IMR-90 (cell line): ENCODE measurements around the gene PIN1. TPM values are rescaled to one million over a fixed set of nuclear protein-coding genes. Genes with fewer than 3 reads are reported as not detected.

Experiments used
- ATAC-seq: fragments of 200-7000 bp; cut with Tn5 transposase; 2 replicates; pipeline ENCODE4 v1.9.1; 2020; ENCODE audit warnings: low read depth, mild to moderate bottlenecking, moderate library complexity
- BruUV-seq: library from RNA; stranded (reverse); fragments of 400-500 nt; replicated peaks from 2 replicates; lab custom pipeline; 2021; lab: Mats Ljungman, UMichigan
- CTCF ChIA-PET: fragments of 300-600 bp; formaldehyde crosslinking; extraction: SDS; loops from one replicate; lab custom pipeline; 2021; ENCODE audit warnings: antibody characterized with exemption; lab: Yijun Ruan, JAX
- POLR2A ChIA-PET: fragments of 300-600 bp; sonication (Branson Sonifier 250); formaldehyde crosslinking; loops from one replicate; lab custom pipeline; 2022; ENCODE audit warnings: antibody characterized with exemption; ENCODE audit not compliant: unreplicated experiment; lab: Charles Lee
- DNase-seq: peaks from one replicate; pipeline ENCODE4 v3.0.0; 2013
- H2AFZ ChIP-seq: replicated peaks from 2 replicates; pipeline ENCODE3; 2013; ENCODE audit warnings: low read length, mild to moderate bottlenecking; ENCODE audit not compliant: poor library complexity
- H2AK5ac ChIP-seq: 2 replicates; pipeline ENCODE4 v1.6.1; 2013; ENCODE audit warnings: low read depth, low read length, inconsistent platforms
- H2AK9ac ChIP-seq: replicated peaks from 2 replicates; pipeline ENCODE3; 2013; ENCODE audit warnings: mild to moderate bottlenecking, low read depth, low read length, moderate library complexity; ENCODE audit not compliant: poor library complexity
- H2BK120ac ChIP-seq: 2 replicates; pipeline ENCODE4 v1.6.1; 2013; ENCODE audit warnings: low read depth, low read length, inconsistent platforms
- H2BK15ac ChIP-seq: 3 replicates; pipeline ENCODE4 v1.6.1; 2013; ENCODE audit warnings: low read depth, low read length, inconsistent platforms
- H2BK20ac ChIP-seq: 2 replicates; pipeline ENCODE4 v1.6.1; 2013; ENCODE audit warnings: low read depth, mild to moderate bottlenecking, inconsistent platforms, low read length, moderate library complexity
- H2BK5ac ChIP-seq: 2 replicates; pipeline ENCODE4 v1.6.1; 2013; ENCODE audit warnings: mild to moderate bottlenecking, low read depth, low read length, inconsistent platforms; ENCODE audit not compliant: poor library complexity, severe bottlenecking
- H3K14ac ChIP-seq: replicated peaks from 2 replicates; pipeline ENCODE4 v1.6.1; 2013; ENCODE audit warnings: low read depth, low read length, inconsistent platforms
- H3K18ac ChIP-seq: 2 replicates; pipeline ENCODE4 v1.6.1; 2013; ENCODE audit warnings: low read depth, low read length, control low read depth
- H3K23ac ChIP-seq: 2 replicates; pipeline ENCODE4 v1.6.1; 2013; ENCODE audit warnings: low read depth, low read length, inconsistent platforms
- H3K27ac ChIP-seq: 2 replicates; pipeline ENCODE4 v1.5.1; 2013; ENCODE audit warnings: mild to moderate bottlenecking, control low read depth, low read length; ENCODE audit not compliant: insufficient read depth
- H3K27me3 ChIP-seq: 2 replicates; pipeline ENCODE4 v1.6.1; 2013; ENCODE audit warnings: low read length; ENCODE audit not compliant: control insufficient read depth, insufficient read depth
- H3K36me3 ChIP-seq: 2 replicates; pipeline ENCODE4 v1.6.1; 2013; ENCODE audit warnings: low read length, mixed read lengths; ENCODE audit not compliant: control insufficient read depth, insufficient read depth
- H3K4ac ChIP-seq: 2 replicates; pipeline ENCODE4 v1.6.1; 2013; ENCODE audit warnings: low read depth, low read length, inconsistent platforms
- H3K4me1 ChIP-seq: 2 replicates; pipeline ENCODE4 v1.6.1; 2013; ENCODE audit warnings: low read length, mixed read lengths; ENCODE audit not compliant: control insufficient read depth, insufficient read depth
- H3K4me2 ChIP-seq: 2 replicates; pipeline ENCODE4 v1.6.1; 2013; ENCODE audit warnings: low read depth, mild to moderate bottlenecking, control low read depth, low read length, moderate library complexity
- H3K4me3 ChIP-seq: 2 replicates; pipeline ENCODE4 v1.5.1; 2013; ENCODE audit warnings: low read depth, mild to moderate bottlenecking, control low read depth, low read length, moderate library complexity; ENCODE audit not compliant: insufficient read depth
- H3K56ac ChIP-seq: 2 replicates; pipeline ENCODE4 v1.6.1; 2013; ENCODE audit warnings: low read length, inconsistent platforms; ENCODE audit not compliant: insufficient read depth; ENCODE audit errors: extremely low read depth
- H3K79me1 ChIP-seq, 2 experiments: 2 replicates each; pipeline ENCODE4 v1.6.1; 2013; ENCODE audit warnings: low read length in 2 of 2, inconsistent platforms in 1 of 2, low read depth in 1 of 2
- H3K9ac ChIP-seq: 2 replicates; pipeline ENCODE4 v1.6.1; 2013; ENCODE audit warnings: low read depth, low read length, control low read depth
- H3K9me1 ChIP-seq: 2 replicates; pipeline ENCODE4 v1.6.1; 2013; ENCODE audit warnings: low read length, inconsistent platforms; ENCODE audit not compliant: insufficient read depth
- H3K9me3 ChIP-seq: 2 replicates; pipeline ENCODE4 v1.6.1; 2013; ENCODE audit warnings: low read length; ENCODE audit not compliant: control insufficient read depth, insufficient read depth
- H4K20me1 ChIP-seq: 2 replicates; pipeline ENCODE4 v1.6.1; 2013; ENCODE audit warnings: low read length, inconsistent platforms; ENCODE audit not compliant: insufficient read depth
- H4K5ac ChIP-seq: 2 replicates; pipeline ENCODE4 v1.6.1; 2013; ENCODE audit warnings: mild to moderate bottlenecking, low read depth, low read length, control low read depth
- H4K8ac ChIP-seq, 2 experiments: 2 replicates each; pipeline ENCODE4 v1.6.1; 2013; ENCODE audit warnings: low read depth in 2 of 2, low read length in 2 of 2, control low read depth in 1 of 2, inconsistent platforms in 1 of 2
- H4K91ac ChIP-seq: 2 replicates; pipeline ENCODE4 v1.6.1; 2013; ENCODE audit warnings: low read depth, low read length, inconsistent platforms; ENCODE audit not compliant: insufficient read depth
- BHLHE40 ChIP-seq: fragments of 150-350 bp; IDR thresholded peaks from 2 replicates; pipeline ENCODE4 v1.6.1; 2016; ENCODE audit warnings: mild to moderate bottlenecking, low read depth, low read length
- CEBPB ChIP-seq: IDR thresholded peaks from 2 replicates; pipeline ENCODE4 v1.6.1; 2012; ENCODE audit warnings: low read depth, low read length, improper control_type of control experiment
- CHD1 ChIP-seq: IDR thresholded peaks from 2 replicates; pipeline ENCODE4 v1.6.1; 2012; ENCODE audit warnings: low read depth, low read length, improper control_type of control experiment
- FOS ChIP-seq: fragments of 150-350 bp; IDR thresholded peaks from 2 replicates; pipeline ENCODE4 v1.6.1; 2016; ENCODE audit warnings: low read depth, low read length
- MAFK ChIP-seq: IDR thresholded peaks from 2 replicates; pipeline ENCODE4 v1.6.1; 2012; ENCODE audit warnings: low read depth, low read length, improper control_type of control experiment
- MAZ ChIP-seq: IDR thresholded peaks from 2 replicates; pipeline ENCODE4 v1.6.1; 2012; ENCODE audit warnings: low read depth, mild to moderate bottlenecking, low read length, improper control_type of control experiment, moderate library complexity, borderline replicate concordance
- MXI1 ChIP-seq: IDR thresholded peaks from 2 replicates; pipeline ENCODE4 v1.6.1; 2012; ENCODE audit warnings: low read depth, mild to moderate bottlenecking, low read length, moderate library complexity, borderline replicate concordance
- NFE2L2 ChIP-seq: fragments of 150-350 bp; IDR thresholded peaks from 2 replicates; pipeline ENCODE4 v1.6.1; 2016; ENCODE audit warnings: low read depth, mild to moderate bottlenecking, low read length
- POLR2A ChIP-seq: IDR thresholded peaks from 2 replicates; pipeline ENCODE4 v1.6.1; 2012; ENCODE audit warnings: mild to moderate bottlenecking, low read depth, low read length
- RAD21 ChIP-seq: IDR thresholded peaks from 2 replicates; pipeline ENCODE4 v1.6.1; 2012; ENCODE audit warnings: low read length, improper control_type of control experiment
- RCOR1 ChIP-seq: IDR thresholded peaks from 2 replicates; pipeline ENCODE4 v1.6.1; 2012; ENCODE audit warnings: mild to moderate bottlenecking, low read length, improper control_type of control experiment; ENCODE audit not compliant: insufficient replicate concordance
- RFX5 ChIP-seq: IDR thresholded peaks from 2 replicates; pipeline ENCODE4 v1.8.0; 2012; ENCODE audit warnings: low read depth, mild to moderate bottlenecking, low read length, moderate library complexity
- SMC3 ChIP-seq: fragments of 150-350 bp; IDR thresholded peaks from 2 replicates; pipeline ENCODE4 v1.6.1; 2016; ENCODE audit warnings: low read depth, mild to moderate bottlenecking, antibody characterized with exemption, low read length, moderate library complexity
- WGBS, 2 experiments: methylation state at CpG; one replicate each; pipeline versions ENCODE4 v1.1.5 to v1.1.7; 2013; ENCODE audit warnings: missing lambda C conversion rate in 2 of 2; ENCODE audit not compliant: insufficient read length in 1 of 2; ENCODE audit errors: extremely low coverage in 2 of 2; 5-methylcytosine and 5-hydroxymethylcytosine counted together
- dilution Hi-C: fragments of 300-500 bp; cut with HindIII; formaldehyde crosslinking; loops from one replicate; pipeline ENCODE4 v1.14.3; 2018; ENCODE audit warnings: low sequenced_read_pairs; ENCODE audit not compliant: unreplicated experiment
- in situ Hi-C: fragments of 300-500 bp; cut with MboI; formaldehyde crosslinking; loops from 3 replicates; pipeline ENCODE4 v1.14.3; 2019; ENCODE audit warnings: low sequenced_read_pairs, inconsistent platforms, mixed read lengths
- intact Hi-C: fragments of 100-400 bp; cut with micrococcal nuclease; formaldehyde crosslinking; loops from 2 replicates; pipeline ENCODE4 v1.10.0; 2022
- polyA plus RNA-seq, 3 experiments: library from polyadenylated mRNA; depleted of rRNA; stranded (reverse); fragments of >200 nt; gene quantifications; 2 replicates each; pipeline ENCODE4 v1.2.3, GENCODE V29; 2012; ENCODE audit warnings: low replicate concordance in 1 of 3
- total RNA-seq: library from RNA; depleted of rRNA; stranded (reverse); fragments of >200 nt; gene quantifications from 2 replicates; pipeline ENCODE4 v1.2.3, GENCODE V29; 2012
- TF ChIP-seq, protein P1 (sequence below): fragments of 150-350 bp; IDR thresholded peaks from 2 replicates; pipeline ENCODE4 v1.6.1; 2016; ENCODE audit warnings: low read depth, mild to moderate bottlenecking, low read length, moderate library complexity, borderline replicate concordance
- TF ChIP-seq, protein P2 (sequence below): fragments of 150-350 bp; IDR thresholded peaks from 2 replicates; pipeline ENCODE4 v1.6.1; 2017; ENCODE audit warnings: mild to moderate bottlenecking, antibody characterized with exemption, low read length, low read depth
- TF ChIP-seq, protein P3 (sequence below): conservative IDR thresholded peaks from 2 replicates; pipeline ENCODE4 v1.5.1; 2012; ENCODE audit warnings: mild to moderate bottlenecking, low read depth, low read length, improper control_type of control experiment

Gene PIN1
- total and polyA plus RNA-seq, 2 of the 4 experiments (the other 2 are of a cell fraction): 76.0 to 105 TPM

DNA sequence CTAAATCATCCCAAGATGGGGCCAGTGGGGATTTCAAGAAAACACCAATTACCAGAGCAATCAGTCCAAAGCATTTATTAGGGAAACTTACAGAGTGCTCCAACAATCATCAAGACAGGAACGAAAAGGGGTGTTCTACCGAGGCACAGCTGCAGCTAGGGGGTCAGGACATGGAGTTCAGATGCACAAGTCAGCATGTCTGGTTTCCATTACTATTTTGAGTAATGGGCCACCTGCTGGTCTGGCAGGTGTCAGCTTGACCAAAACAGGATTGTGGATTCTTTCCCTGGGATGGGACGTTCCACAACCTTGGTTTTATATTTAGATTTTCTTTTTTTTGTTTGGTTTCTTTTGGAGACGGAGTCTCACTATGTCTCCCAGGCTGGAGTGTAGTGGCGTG is 11.3 kb upstream of the PIN1 start:
- Histone ChIP-seq H3K9me3 (no peaks in the 10 kb centered on the region), H4K91ac (no peak overlapping the region), H2BK20ac (no peak overlapping the region), H2BK15ac (no peak overlapping the region), H3K79me1 (peaks cover 15 to 42% of the 10 kb centered on the region in 2 experiments), H3K9ac (no peak overlapping the region), H2BK120ac (no peak overlapping the region), H3K14ac (no peak overlapping the region), H2AK5ac (no peak overlapping the region), H4K5ac (no peak overlapping the region), H3K27me3 (no peaks in the 10 kb centered on the region), H3K56ac (no peak overlapping the region), H2AFZ (no peak overlapping the region), H2AK9ac (no peak overlapping the region), H3K36me3 (no peaks in the 10 kb centered on the region), H3K27ac (no peak overlapping the region), H3K18ac (no peak overlapping the region), H3K23ac (no peak overlapping the region), H3K4me1 (peaks cover 2% of the 10 kb centered on the region; the same call in 1 of the 2 replicates), H4K20me1 (peaks cover 13% of the 10 kb centered on the region; the same call in 1 of the 2 replicates), H3K9me1 (peaks cover 5% of the 10 kb centered on the region; the same call in 1 of the 2 replicates), H2BK5ac (no peak overlapping the region), H3K4ac (no peak overlapping the region), H3K4me2 (no peak overlapping the region), H3K4me3 (no peak overlapping the region), H4K8ac (no peak overlapping the region)
- intact Hi-C loops: no loop called here
- TF ChIP-seq NFE2L2 (no peak), MAFK (no peak), RFX5 (no peak), CEBPB (no peak), MXI1 (no peak), POLR2A (no peak), MAZ (no peak), RCOR1 (no peak), CHD1 (no peak), SMC3 (no peak), RAD21 (no peak), BHLHE40 (no peak), FOS (no peak)
- TF ChIP-seq, protein P1, sequence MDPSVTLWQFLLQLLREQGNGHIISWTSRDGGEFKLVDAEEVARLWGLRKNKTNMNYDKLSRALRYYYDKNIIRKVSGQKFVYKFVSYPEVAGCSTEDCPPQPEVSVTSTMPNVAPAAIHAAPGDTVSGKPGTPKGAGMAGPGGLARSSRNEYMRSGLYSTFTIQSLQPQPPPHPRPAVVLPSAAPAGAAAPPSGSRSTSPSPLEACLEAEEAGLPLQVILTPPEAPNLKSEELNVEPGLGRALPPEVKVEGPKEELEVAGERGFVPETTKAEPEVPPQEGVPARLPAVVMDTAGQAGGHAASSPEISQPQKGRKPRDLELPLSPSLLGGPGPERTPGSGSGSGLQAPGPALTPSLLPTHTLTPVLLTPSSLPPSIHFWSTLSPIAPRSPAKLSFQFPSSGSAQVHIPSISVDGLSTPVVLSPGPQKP: no peak
- TF ChIP-seq, protein P2, sequence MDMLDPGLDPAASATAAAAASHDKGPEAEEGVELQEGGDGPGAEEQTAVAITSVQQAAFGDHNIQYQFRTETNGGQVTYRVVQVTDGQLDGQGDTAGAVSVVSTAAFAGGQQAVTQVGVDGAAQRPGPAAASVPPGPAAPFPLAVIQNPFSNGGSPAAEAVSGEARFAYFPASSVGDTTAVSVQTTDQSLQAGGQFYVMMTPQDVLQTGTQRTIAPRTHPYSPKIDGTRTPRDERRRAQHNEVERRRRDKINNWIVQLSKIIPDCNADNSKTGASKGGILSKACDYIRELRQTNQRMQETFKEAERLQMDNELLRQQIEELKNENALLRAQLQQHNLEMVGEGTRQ: no peak
- TF ChIP-seq, protein P3, sequence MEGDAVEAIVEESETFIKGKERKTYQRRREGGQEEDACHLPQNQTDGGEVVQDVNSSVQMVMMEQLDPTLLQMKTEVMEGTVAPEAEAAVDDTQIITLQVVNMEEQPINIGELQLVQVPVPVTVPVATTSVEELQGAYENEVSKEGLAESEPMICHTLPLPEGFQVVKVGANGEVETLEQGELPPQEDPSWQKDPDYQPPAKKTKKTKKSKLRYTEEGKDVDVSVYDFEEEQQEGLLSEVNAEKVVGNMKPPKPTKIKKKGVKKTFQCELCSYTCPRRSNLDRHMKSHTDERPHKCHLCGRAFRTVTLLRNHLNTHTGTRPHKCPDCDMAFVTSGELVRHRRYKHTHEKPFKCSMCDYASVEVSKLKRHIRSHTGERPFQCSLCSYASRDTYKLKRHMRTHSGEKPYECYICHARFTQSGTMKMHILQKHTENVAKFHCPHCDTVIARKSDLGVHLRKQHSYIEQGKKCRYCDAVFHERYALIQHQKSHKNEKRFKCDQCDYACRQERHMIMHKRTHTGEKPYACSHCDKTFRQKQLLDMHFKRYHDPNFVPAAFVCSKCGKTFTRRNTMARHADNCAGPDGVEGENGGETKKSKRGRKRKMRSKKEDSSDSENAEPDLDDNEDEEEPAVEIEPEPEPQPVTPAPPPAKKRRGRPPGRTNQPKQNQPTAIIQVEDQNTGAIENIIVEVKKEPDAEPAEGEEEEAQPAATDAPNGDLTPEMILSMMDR: no peak
- CTCF ChIA-PET: no interaction called here
- 68% methylated on average over 3 of the region's 5 CpGs; no CpG with 5 or more reads in 1 of the 2 experiments for WGBS, 2 experiments
- in situ Hi-C loops: no loop called here
- dilution Hi-C loops: no loop called here
- POLR2A ChIA-PET: no interaction called here
- BruUV-seq: no TSS peak
- ATAC-seq: no peak
- DNase-seq: no peak
